Measurements from ENCODE around the gene PRKN.

DNA sequence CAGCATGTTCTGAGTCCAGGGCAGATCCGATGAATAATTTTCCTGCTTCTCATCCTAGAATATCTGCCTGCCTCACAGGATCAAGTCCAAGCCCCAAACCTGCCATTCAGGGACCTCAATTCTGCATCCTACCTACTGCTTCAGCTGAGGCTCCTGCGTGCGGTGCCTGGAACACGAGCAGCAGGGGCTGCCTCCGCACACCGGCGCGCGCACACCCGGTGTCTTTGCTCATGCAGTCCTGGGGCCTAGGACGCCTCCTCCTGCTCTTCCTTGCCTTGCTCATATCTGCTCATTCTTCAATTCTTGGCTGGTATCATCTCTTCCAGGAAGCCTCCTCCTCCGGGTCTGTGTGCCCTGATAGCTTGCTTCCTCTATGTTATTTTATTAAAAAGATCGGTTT lies 1372.6 kb downstream of the PRKN start:
- TF ChIP-seq, protein P1, sequence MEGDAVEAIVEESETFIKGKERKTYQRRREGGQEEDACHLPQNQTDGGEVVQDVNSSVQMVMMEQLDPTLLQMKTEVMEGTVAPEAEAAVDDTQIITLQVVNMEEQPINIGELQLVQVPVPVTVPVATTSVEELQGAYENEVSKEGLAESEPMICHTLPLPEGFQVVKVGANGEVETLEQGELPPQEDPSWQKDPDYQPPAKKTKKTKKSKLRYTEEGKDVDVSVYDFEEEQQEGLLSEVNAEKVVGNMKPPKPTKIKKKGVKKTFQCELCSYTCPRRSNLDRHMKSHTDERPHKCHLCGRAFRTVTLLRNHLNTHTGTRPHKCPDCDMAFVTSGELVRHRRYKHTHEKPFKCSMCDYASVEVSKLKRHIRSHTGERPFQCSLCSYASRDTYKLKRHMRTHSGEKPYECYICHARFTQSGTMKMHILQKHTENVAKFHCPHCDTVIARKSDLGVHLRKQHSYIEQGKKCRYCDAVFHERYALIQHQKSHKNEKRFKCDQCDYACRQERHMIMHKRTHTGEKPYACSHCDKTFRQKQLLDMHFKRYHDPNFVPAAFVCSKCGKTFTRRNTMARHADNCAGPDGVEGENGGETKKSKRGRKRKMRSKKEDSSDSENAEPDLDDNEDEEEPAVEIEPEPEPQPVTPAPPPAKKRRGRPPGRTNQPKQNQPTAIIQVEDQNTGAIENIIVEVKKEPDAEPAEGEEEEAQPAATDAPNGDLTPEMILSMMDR (conservative IDR thresholded peaks at IDR 0.05; ENCODE audit: low read depth, low read length): no peak
- no peak for TF ChIP-seq EZH2 (IDR thresholded peaks at IDR 0.05; ENCODE audit: borderline replicate concordance, low read depth, low read length, poor library complexity, severe bottlenecking)

Data from A673 (cell line).